GM18858 (cell line): Measurements from ENCODE around the gene SEPTIN6.

Experiments used
- ATAC-seq: cut with Tn5 transposase; IDR thresholded peaks from one replicate; pipeline ENCODE4 v1.9.1; 2021; ENCODE audit not compliant: unreplicated experiment

The SEPTIN6 gene

DNA sequence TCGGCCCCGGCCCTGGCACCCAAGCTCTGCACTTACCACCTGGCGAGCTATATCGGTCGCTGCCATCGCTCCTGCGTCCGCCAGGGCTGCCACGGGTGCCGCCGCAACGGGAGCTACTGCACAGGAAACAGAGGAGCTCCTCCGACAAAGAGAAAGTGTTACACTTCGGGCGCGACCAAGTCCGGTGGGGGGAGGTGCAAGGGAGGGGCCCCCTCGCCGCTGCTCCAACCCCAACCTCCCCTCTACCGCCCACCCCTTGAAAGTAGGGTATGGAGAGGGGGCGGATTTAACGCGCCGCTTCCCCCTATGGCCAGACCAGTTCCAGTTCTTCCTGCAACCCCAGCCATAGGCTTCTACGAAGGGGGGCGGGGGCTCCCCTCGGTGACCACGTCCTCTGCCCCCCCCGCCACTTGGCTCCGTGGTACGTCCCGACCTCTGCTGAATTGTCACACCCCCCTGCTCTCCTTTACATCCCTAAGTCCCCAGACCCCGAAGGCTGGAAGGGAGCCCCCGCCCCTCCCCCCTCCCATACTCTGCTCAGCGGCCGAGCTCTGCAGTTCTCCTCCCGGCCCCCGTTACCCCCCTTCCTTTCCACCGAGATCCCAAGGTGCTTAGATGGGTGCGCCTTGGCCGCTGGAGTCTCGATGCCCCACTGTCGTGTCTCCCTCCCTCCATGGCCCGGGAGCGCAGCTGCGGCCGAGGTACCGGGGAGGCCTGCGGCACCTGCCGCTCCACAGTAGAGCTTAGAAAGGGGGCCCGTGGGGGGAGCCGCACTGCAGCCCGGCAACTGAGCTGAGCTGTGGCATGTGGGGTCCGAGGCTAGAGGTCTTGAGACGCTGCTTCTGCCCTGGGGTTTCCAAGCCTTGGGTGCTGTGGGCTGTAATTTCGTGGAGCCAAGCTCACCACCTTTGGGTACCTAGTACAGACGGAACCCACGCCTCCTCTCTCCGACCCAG is at the start of gene SEPTIN6:
TSS of gene SEPTIN6 (minus strand) at position 129 of the 956 bp plus-strand sequence. CDS start at position 66, 63 bp downstream.
- ATAC-seq = peak; percentile 49

- ATAC-seq = no peak
These were observed 45.8 kb upstream of the SEPTIN6 start for GRCh38 chrX:119738742-119739141.

DNA sequence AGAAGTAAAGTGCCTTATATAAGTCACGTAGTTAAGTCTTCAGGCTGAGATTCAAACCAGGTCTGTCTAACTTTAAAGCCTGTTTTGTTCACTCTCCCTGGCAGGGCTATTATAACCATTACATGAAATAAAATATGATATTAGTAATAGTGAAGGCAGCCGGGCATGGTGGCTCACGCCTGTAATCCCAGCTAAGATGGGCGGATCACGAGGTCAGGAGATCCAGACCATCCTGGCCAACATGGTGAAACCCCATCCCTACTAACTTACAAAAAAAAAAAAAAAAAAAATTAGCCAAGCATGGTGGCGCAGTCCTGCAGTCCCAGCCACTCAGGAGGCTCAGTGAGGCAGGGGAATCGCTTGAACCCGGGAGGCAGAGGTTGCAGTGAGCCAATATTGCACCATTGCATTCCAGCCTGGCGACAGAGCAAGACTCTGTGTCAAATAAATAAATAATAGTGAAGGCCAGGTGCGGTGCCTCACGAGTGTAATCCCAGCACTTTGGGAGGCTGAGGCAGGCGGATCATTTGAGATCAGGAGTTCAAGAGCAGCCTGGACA is 43.3 kb upstream of the SEPTIN6 start:
- no peak for ATAC-seq

DNA sequence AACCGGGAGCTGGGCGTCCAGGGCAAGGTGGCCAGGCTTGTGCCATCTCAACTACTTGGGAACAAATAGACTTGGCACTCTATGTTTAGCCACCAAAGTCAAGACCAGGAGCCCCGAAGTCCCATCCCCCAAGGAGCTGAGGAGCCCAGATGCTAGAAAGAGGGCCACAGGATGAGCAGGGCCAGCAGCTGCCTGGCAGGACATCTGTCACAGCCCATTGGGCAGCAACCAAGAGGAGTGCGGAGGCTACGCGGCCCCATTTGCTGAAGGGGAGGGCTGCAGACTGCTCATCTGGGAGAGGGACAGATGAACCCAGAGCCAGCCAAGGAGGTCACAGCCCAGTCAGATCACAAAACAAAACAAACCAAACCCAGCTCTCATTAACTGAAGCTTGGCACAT is 42.5 kb upstream of the SEPTIN6 start:
- ATAC-seq = no peak

DNA sequence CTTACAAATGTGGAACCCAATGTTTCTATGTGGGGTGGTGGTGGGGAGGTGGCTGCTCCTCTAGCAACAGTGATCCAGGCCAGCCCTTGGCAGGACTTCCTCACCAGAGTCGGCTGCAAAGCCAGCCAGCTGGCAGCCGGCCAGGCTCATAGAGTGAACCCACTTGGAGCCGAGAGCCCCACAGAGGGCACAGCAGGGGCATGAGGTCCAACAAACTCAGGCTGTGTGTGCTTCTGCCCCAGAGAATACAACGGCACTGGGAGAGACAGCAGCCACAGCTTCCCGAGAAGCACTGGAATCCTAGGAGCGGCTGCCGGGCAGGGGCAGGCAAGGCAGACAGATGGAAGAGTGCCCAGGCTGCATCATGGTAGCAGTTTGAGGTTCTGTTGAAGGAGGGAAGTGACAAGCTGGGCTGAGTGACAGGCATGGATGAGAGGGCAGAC is 42.0 kb upstream of the SEPTIN6 start:
- no peak for ATAC-seq

DNA sequence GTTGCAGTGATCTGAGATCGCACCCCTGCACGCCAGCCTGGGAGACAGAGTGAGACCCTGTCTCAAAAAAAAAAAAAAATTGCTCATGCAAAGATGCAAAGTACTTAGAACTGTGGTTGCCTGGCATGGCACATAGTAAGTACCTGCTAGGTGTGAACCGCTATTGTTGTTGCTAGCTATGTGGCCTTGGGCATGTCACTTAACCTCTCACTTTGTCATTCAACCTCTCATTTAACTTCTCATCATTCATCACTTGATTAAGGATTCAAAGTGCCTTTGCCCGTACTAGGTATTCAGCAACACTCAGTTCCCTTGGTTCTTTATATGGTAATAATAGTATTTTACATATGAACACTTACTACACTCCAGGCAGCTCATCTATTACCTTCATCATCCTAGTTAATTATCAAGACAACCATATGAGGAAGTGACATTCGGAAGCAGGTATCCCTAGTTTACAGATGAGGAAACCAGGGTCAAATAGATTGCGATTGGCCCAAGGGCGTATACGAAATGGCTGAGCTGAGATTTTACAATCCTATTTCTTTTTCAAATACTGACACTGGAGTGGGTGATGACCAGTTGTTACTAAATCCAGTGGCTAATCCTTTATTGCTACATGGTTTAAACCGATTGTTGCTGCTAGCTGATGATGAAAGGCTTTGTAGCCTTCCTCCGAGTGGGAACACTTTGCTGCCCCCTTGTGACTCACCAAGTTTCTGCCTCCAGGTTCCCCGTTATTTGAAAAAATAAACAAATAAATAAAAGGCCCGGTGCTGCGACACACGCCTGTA is 36.6 kb upstream of the SEPTIN6 start:
- no peak for ATAC-seq

- ATAC-seq = no peak
These were observed 35.5 kb upstream of the SEPTIN6 start for GRCh38 chrX:119728487-119728886.

DNA sequence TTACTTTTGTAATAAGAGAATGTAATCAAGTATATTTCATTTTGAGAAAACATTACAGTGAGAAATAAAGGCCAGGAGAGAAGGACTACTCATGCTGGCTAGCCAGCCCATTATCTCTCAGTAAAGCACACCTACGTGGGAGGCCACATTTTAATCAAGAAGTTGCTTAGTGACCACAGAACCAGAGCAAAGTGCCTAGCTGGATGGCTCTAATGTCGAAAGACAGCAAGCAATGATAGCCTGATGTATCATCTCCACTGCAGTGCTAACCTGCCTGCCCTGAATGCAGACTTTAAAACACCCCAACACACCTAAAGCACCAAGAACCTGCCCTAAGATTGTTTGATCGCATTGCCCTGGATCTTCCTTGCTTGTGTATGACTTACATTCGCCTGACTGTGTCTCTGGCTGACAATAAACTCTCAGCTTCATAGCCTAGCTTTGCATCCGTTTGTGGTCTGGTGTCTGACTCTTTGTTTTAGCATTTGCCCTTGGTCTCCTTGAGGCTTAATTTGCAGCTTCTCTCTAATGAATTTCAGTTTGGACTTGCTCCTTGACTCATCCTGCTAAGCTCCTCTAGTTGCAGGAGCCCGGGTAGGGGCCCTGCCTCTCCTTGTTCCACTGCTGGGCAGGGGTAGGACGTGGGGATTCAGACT is 34.1 kb upstream of the SEPTIN6 start:
- ATAC-seq = no peak

GRCh38 chrX:119721926-119722325 is 29.0 kb upstream of the SEPTIN6 start:
- ATAC-seq = no peak

GRCh38 chrX:119721487-119721886 is 28.5 kb upstream of the SEPTIN6 start:
- no peak for ATAC-seq

DNA sequence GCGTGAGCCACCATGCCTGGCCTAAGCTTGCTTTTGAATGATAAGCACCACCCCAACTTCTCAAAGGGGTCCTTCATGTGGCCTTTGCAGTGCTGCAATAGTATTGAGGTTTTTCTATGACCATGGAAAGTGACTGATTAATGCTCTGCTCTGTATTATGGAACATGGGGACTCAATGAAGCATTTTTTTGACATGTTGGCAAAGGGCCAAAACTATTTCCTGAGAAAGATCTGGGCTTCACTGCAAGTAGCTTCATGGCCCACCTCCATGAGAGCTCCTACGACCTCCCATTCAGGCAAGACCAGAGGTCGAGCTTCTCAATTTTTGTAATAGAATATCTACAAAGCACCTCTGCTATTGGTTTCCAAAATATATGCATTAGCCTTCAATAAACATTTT is 16.7 kb upstream of the SEPTIN6 start:
- no peak for ATAC-seq

- ATAC-seq = no peak
These were observed 16.0 kb upstream of the SEPTIN6 start for GRCh38 chrX:119708936-119709335.

- no peak for ATAC-seq
These were observed 13.6 kb upstream of the SEPTIN6 start for GRCh38 chrX:119706616-119707015.

DNA sequence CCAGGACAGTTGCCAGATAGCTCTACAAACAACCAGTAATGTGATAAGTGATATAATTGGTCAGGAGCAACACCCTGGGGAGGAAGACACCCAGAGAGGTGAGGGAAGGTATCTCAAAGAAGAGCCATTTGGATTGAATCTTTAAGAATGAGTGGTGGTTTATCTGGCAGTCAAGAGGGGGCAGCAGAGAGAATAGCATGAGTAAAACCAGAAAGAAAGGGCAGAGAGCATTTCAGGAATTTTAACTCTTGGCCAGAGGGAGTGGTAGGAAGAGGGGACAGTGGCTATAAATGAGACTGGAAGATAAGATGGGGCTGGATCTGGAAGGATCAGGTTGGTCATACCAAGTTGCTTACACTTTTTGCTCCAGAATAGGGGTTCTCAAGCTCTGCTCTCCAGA is 5.9 kb upstream of the SEPTIN6 start:
- ATAC-seq = no peak

DNA sequence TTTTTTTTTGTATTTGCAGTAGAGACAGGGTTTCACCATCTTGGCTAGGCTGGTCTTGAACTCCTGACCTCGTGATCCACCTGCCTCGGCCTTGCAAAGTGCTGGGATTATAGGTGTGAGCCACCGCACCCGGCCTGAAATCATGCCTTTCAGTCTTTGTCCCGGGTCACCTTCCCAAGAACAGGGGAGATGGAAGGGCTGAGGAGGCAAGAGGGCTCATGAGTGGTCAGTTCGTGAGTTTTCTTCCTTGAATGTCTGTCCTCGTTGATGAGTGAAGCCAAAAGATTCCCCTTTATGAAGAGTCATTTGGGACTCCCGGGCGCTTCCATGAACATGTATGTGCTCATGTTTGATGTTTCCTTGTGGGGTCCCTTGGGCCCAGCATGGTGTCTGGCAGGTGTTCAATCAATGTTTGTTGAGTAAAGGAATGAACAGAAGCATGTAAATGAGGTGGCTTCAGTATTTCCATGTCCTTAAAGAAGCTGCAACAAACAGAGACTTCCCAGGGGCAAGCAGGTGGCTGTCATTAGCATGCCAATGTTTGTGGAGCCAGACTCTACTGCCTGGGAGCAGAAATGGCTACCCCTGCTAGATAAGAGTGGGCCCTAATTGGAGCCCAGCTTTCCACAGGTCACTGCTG is 3.4 kb upstream of the SEPTIN6 start:
- ATAC-seq = no peak

GRCh38 chrX:119695535-119696050 is 2.6 kb upstream of the SEPTIN6 start:
- ATAC-seq = no peak

DNA sequence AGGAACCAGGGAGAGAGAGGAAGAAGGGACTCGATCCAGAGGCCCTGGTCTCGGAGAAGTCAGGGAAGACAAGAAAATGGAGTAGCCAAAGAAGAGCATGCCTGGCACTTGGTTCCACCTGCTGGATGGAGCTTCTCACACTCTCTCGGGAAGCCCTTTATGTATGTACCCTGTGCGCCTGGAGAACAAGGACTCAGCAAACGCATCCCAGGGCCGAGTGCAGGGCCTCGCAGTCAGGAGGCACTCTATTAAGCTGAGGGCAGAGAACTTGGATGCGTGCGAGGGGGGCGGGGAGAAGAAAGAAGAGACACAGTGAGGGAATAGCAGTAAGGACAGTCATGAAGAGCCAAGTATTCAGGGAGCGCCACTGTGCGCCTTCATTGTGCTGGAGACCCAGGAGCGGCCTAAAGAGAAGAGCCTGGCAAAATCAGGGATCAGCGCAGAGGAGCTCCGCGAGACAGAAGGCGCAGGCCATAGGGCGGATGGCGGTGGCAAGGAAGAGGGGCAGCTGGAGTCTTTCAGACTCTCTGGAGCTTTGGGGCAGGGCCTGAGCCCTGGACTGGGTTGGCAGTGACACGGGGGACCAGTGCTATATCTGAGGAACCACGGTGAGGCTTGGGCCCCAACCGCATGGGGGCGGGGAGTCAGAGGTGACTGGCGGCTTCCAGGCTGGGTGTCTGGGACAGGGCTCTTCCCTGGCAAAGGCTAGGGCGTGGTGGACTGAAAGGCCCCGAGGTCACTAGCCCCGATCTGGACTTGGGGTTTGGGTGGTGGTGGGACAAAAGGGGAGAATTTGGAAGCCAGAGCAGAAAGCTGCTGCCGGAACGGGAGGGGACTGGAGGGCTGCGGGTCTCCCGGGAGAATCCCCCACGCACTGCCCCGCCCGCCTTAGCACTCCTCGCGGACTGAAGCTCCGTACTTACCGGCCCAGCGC is 1.9 kb upstream of the SEPTIN6 start:
- no peak for ATAC-seq

GRCh38 chrX:119693996-119694451 is 1.1 kb upstream of the SEPTIN6 start:
- ATAC-seq = no peak
